Astrocyte (in vitro differentiated cells and primary cell): ENCODE results near the gene CPE. TPM values are rescaled to one million over a fixed set of nuclear protein-coding genes. Genes with fewer than 3 reads are reported as not detected.
A peak's percentile ranks its signal among the peaks of the same experiment; 100 is the strongest.
"Not testable (repeated sequence)": the region's sequence is repeated elsewhere in the genome, so short reads cannot be mapped to it uniquely, and the experiment has no call there.

Experiments
- DNase-seq: peaks from one replicate; pipeline ENCODE4 v3.0.0-alpha.2; 2010; ENCODE audit warnings: low read depth
- FAIRE-seq: peaks from 2 replicates; lab custom pipeline; 2011; peaks lifted over from hg19 to GRCh38; lab: Jason Lieb, UNC
- H2AFZ ChIP-seq: 2 replicates; pipeline ENCODE4 v1.6.0; 2012; ENCODE audit warnings: low read depth, low read length, inconsistent platforms
- H3K27ac ChIP-seq: 2 replicates; pipeline ENCODE4 v1.5.1; 2011; ENCODE audit warnings: low read depth, low read length, inconsistent platforms
- H3K27me3 ChIP-seq: 2 replicates; pipeline ENCODE4 v1.6.0; 2011; ENCODE audit warnings: low read length, inconsistent platforms; ENCODE audit not compliant: insufficient read depth
- H3K36me3 ChIP-seq: 2 replicates; pipeline ENCODE4 v1.5.1; 2011; ENCODE audit warnings: low read length, inconsistent platforms; ENCODE audit not compliant: insufficient read depth
- H3K4me1 ChIP-seq: 2 replicates; pipeline ENCODE4 v1.5.1; 2011; ENCODE audit warnings: low read length, inconsistent platforms; ENCODE audit not compliant: insufficient read depth
- H3K4me2 ChIP-seq: 2 replicates; pipeline ENCODE4 v1.6.0; 2012; ENCODE audit warnings: low read length, inconsistent platforms
- H3K4me3 ChIP-seq: 2 replicates; pipeline ENCODE4 v1.5.1; 2011; ENCODE audit warnings: low read depth, mild to moderate bottlenecking, low read length, inconsistent platforms; ENCODE audit not compliant: insufficient read depth
- H3K79me2 ChIP-seq: 2 replicates; pipeline ENCODE4 v1.6.0; 2012; ENCODE audit warnings: mild to moderate bottlenecking, low read length, inconsistent platforms; ENCODE audit not compliant: insufficient read depth
- H3K9ac ChIP-seq: 2 replicates; pipeline ENCODE4 v1.6.0; 2012; ENCODE audit warnings: mild to moderate bottlenecking, low read length, inconsistent platforms
- H3K9me3 ChIP-seq: 2 replicates; pipeline ENCODE4 v1.5.1; 2012; ENCODE audit warnings: low read depth, mild to moderate bottlenecking, low read length, inconsistent platforms; ENCODE audit not compliant: insufficient read depth
- H4K20me1 ChIP-seq: 2 replicates; pipeline ENCODE4 v1.6.0; 2012; ENCODE audit warnings: low read length, inconsistent platforms; ENCODE audit not compliant: insufficient read depth
- H3K27ac Mint-ChIP-seq: one replicate; pipeline ENCODE4 v1.8.0; 2021; ENCODE audit warnings: mild to moderate bottlenecking, mixed read lengths; ENCODE audit not compliant: unreplicated experiment
- H3K27me3 Mint-ChIP-seq: one replicate; pipeline ENCODE4 v1.8.0; 2021; ENCODE audit warnings: low read depth, mixed read lengths; ENCODE audit not compliant: unreplicated experiment
- H3K36me3 Mint-ChIP-seq: one replicate; pipeline ENCODE4 v1.8.0; 2021; ENCODE audit warnings: low read depth, mixed read lengths; ENCODE audit not compliant: unreplicated experiment
- H3K4me1 Mint-ChIP-seq: one replicate; pipeline ENCODE4 v1.8.0; 2021; ENCODE audit warnings: low read depth, mixed read lengths; ENCODE audit not compliant: unreplicated experiment
- H3K4me3 Mint-ChIP-seq: one replicate; pipeline ENCODE4 v1.8.0; 2021; ENCODE audit warnings: mild to moderate bottlenecking, moderate library complexity, mixed read lengths; ENCODE audit not compliant: unreplicated experiment
- H3K9me3 Mint-ChIP-seq: one replicate; pipeline ENCODE4 v1.8.0; 2021; ENCODE audit warnings: mild to moderate bottlenecking, mixed read lengths; ENCODE audit not compliant: unreplicated experiment
- CTCF ChIP-seq: IDR thresholded peaks from 2 replicates; pipeline ENCODE4 v1.5.1; 2011; ENCODE audit warnings: low read depth, mild to moderate bottlenecking, inconsistent platforms, low read length, moderate library complexity; ENCODE audit not compliant: insufficient read depth
- EZH2 ChIP-seq: IDR thresholded peaks from 2 replicates; pipeline ENCODE4 v1.6.1; 2012; ENCODE audit warnings: mild to moderate bottlenecking, low read length, inconsistent platforms; ENCODE audit not compliant: insufficient read depth
- total RNA-seq: library from RNA; stranded (reverse); gene quantifications from 2 replicates; pipeline ENCODE4 v1.2.1, GENCODE V29; 2021

The CPE gene
- total RNA-seq, 1 donor from 2014 or later: 380 TPM

GRCh38 chr4:165332502-165332901, 46.3 kb upstream of the CPE start:
- H3K4me1 Mint-ChIP-seq: peaks cover 36% of the 10 kb centered on the region
- no peak overlapping the region for H3K27ac Mint-ChIP-seq
- no peaks in the 10 kb centered on the region for H3K9me3 Mint-ChIP-seq
- H4K20me1 ChIP-seq: peaks cover 70% of the 10 kb centered on the region
- H3K27me3 ChIP-seq: no peaks in the 10 kb centered on the region
- H3K79me2 ChIP-seq: peaks cover 100% of the 10 kb centered on the region
- H3K36me3 Mint-ChIP-seq: peaks cover 6% of the 10 kb centered on the region
- H3K9me3 ChIP-seq: no peaks in the 10 kb centered on the region
- peak overlapping the region; percentile 78 for H3K4me3 Mint-ChIP-seq
- no peak for TF ChIP-seq CTCF
- TF ChIP-seq EZH2: no peak
- peaks cover 14% of the 10 kb centered on the region for H3K36me3 ChIP-seq
- no peaks in the 10 kb centered on the region for H3K27me3 Mint-ChIP-seq
- FAIRE-seq (no peak), DNase-seq (no peak)
- no peak overlapping the region for H3K27ac ChIP-seq
- peak overlapping the region; percentile 89 for H3K4me2 ChIP-seq
- peaks cover 7% of the 10 kb centered on the region for H3K4me1 ChIP-seq
- H3K4me3 ChIP-seq: peak overlapping the region; percentile 45
- no peak overlapping the region for H2AFZ ChIP-seq
- peak overlapping the region; percentile 50 for H3K9ac ChIP-seq

- no peak overlapping the region for H3K4me3 Mint-ChIP-seq
- no peaks in the 10 kb centered on the region for H3K27me3 Mint-ChIP-seq
- no peak overlapping the region for H3K4me3 ChIP-seq
- peaks cover 54% of the 10 kb centered on the region for H4K20me1 ChIP-seq
- no peaks in the 10 kb centered on the region for H3K9me3 Mint-ChIP-seq
- peaks cover 6% of the 10 kb centered on the region for H3K4me1 ChIP-seq
- peaks cover 74% of the 10 kb centered on the region for H3K79me2 ChIP-seq
- H3K9ac ChIP-seq: no peak overlapping the region
- H2AFZ ChIP-seq: no peak overlapping the region
- H3K36me3 Mint-ChIP-seq: peaks cover 6% of the 10 kb centered on the region
- H3K27ac ChIP-seq: no peak overlapping the region
- peaks cover 36% of the 10 kb centered on the region for H3K4me1 Mint-ChIP-seq
- peak overlapping the region; percentile 16 for H3K27ac Mint-ChIP-seq
- no peaks in the 10 kb centered on the region for H3K9me3 ChIP-seq
- H3K36me3 ChIP-seq: peaks cover 34% of the 10 kb centered on the region
- no peak for DNase-seq
- H3K27me3 ChIP-seq: no peaks in the 10 kb centered on the region
- FAIRE-seq: no peak
- no peak overlapping the region for H3K4me2 ChIP-seq
- TF ChIP-seq EZH2 (no peak), CTCF (no peak)
These were observed 43.6 kb upstream of the CPE start for GRCh38 chr4:165335163-165335703.

GRCh38 chr4:165336743-165337142, 42.1 kb upstream of the CPE start:
- Histone ChIP-seq H3K27me3 (no peaks in the 10 kb centered on the region), H3K27ac (no peak overlapping the region), H3K9me3 (no peaks in the 10 kb centered on the region), H3K4me3 (no peak overlapping the region), H3K4me2 (no peak overlapping the region), H3K4me1 (no peaks in the 10 kb centered on the region), H3K9ac (no peak overlapping the region), H3K79me2 (peaks cover 59% of the 10 kb centered on the region), H3K36me3 (peaks cover 40% of the 10 kb centered on the region), H2AFZ (no peak overlapping the region), H4K20me1 (peaks cover 39% of the 10 kb centered on the region)
- TF ChIP-seq EZH2 (no peak), CTCF (no peak)
- DNase-seq: no peak
- Mint-ChIP-seq H3K27me3 (no peaks in the 10 kb centered on the region), H3K27ac (no peak overlapping the region), H3K4me1 (peaks cover 25% of the 10 kb centered on the region), H3K36me3 (peaks cover 6% of the 10 kb centered on the region), H3K4me3 (no peak overlapping the region), H3K9me3 (no peaks in the 10 kb centered on the region)
- peak; percentile 9 for FAIRE-seq

GRCh38 chr4:165342340-165342739, 36.5 kb upstream of the CPE start:
- not testable (repeated sequence) for H3K4me3 ChIP-seq, FAIRE-seq, DNase-seq, H2AFZ ChIP-seq, H3K9ac ChIP-seq, H3K4me3 Mint-ChIP-seq, H3K27ac ChIP-seq, H3K27me3 Mint-ChIP-seq, H3K4me2 ChIP-seq, H3K27me3 ChIP-seq, H3K4me1 ChIP-seq, H3K9me3 Mint-ChIP-seq, H3K36me3 Mint-ChIP-seq, H4K20me1 ChIP-seq, H3K79me2 ChIP-seq, H3K27ac Mint-ChIP-seq, H3K9me3 ChIP-seq, H3K4me1 Mint-ChIP-seq
- H3K36me3 ChIP-seq: peaks cover 29% of the 10 kb centered on the region
